GM21786 (cell line): Measurements from ENCODE around the gene DAPK2.
"Not testable (repeated sequence)": the region's sequence is repeated elsewhere in the genome, so short reads cannot be mapped to it uniquely, and the experiment has no call there.

Experiments used
- ATAC-seq: cut with Tn5 transposase; IDR thresholded peaks from one replicate; pipeline ENCODE4 v1.9.1; 2021; ENCODE audit not compliant: unreplicated experiment

The DAPK2 gene

DNA sequence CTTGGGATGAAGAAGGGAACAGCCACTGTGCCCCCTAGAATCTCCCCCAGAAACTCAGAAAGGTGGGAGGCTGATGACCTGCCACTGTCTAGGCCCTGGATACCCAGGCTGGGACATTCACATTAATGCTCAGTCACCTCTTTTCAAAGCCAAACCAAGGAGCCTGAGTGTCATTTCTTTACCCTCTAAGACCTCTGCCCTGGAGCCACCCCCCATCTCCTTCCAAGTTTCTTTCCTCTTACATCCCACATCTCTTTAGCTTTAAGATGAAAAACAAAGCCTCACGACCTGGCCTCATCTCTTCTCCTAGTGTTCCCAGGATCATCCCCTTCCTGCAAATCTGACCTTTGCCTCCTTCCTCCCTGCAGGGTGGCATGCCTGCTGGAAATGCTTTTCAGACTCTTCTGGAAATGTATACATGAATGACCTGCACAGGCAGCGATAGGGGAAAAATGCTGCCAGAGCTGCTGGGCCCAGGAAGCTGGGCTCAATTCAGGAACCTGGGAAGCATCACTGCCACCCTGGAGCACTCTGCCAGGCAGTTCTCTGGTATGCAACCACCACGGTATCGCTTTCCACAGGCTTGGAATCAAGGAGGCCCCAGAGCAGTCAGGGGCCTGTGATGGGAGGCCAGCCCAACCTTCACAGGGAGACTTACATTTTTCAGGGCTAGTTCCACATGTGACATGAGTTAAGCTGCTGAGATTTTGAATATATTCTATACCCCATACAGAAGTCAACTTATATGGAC, 67.6 kb downstream of the DAPK2 start:
- no peak for ATAC-seq

DNA sequence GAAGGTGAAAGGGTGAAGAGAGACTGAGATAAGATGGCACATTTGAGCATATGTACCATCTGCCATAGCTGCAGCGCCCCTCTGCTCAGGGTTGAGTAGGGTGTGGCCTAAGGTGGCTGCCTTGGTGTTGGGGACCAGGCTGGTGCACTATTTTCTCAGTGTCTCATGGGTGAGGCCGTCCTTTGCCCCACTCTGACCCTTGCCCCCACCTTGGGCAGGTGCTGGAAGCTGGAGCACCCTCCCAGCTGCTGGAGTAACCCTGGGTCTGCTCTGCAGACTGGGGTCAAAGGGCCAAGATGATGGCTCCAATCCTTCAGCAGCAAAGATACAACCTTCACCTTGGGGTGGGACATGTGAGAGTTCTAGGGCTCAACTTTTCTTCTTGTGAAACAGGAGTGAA, 69.2 kb downstream of the DAPK2 start:
- no peak for ATAC-seq

DNA sequence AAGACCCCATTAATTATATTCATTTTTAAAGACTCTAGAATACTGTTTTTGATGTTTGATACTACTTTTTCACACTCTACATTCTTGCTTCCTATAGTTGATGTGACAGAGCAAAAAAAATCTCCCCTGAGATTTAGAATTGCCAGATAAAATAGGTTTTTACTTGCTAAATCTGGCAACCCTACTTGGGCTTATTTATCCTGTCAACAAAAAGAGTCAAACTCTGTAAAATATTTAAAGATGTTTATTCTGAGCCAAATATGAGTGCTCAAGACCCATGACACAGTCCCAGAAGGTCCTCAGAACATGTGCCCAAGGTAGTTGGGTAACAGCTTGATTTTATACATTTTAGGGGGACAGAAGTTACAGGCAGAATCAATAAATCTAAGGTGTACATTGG, 72.3 kb downstream of the DAPK2 start:
- ATAC-seq, result no peak

DNA sequence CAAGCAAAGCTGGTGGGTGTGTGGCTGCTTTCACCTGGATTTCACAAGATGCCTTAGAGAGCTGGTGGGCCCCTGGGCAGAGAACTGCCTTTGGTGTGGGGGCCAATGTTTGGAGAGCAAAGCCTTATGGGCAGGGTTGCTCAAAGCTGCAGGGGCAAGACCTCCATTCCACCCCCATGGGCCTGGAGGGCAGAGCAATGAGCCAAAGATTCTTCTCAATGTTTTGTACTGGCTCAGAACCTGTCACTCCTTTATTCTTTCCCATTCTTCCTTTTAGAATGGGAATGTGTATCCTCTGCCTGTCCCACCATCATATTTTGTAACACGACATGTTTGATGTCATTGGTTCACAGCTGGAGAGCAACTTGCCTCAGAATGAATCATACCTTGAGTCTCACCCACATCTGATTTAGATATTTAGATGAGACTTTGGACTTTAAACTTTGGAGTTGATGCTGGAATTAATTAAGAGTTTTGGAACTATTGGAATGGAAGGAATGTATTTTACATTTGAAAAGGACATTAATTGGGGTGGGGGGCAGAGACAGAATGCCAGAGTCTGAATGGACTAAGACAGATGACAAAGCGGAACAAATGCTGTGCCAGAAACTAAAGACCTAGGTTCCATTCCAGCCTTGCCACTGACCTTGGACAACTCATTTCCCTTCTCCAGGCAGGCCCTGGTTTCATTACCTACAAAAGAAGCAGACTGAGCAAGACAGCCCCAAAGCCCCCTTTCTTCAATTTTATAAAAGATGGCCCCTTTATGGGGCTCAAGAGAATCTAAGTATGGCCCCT, 72.9 kb downstream of the DAPK2 start:
- no peak for ATAC-seq

DNA sequence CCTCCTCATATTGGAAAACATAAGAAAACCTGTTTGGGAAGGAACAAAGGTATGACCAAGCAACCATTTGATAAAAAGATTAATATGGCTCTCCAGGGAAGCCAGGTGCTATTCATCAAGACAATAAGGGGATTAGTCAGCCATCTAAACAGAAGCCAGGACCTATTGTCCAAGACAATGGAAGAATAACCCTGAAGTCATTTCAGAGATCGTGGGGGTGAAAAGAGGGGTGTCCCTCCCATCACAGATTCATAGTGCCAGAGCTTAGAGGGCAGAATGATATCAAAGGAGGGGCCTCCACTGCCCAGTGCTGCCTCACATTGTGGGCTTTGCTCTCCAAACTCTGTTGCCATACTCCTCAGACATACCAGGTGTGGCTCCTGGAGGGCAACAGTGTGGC, 73.5 kb downstream of the DAPK2 start:
- no peak for ATAC-seq

DNA sequence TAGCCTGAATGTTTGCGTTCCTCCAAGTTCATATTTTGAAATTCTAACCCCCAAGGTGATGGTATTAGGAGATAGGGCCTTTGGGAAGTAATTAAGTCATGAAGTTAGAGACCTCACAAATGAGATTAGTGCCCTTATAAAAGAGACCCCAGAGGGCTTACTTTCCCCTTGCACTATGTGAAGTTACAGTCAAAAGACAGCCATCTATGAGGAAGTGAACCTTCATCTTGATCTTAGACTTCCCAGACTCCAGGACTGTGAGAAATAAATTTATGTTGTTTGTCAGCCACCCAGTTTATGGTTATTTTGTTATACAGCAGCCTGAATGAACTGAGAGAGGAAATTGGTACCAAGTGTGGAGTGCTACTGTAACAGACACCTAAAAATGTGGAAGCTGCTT, 74.4 kb downstream of the DAPK2 start:
- no peak for ATAC-seq

DNA sequence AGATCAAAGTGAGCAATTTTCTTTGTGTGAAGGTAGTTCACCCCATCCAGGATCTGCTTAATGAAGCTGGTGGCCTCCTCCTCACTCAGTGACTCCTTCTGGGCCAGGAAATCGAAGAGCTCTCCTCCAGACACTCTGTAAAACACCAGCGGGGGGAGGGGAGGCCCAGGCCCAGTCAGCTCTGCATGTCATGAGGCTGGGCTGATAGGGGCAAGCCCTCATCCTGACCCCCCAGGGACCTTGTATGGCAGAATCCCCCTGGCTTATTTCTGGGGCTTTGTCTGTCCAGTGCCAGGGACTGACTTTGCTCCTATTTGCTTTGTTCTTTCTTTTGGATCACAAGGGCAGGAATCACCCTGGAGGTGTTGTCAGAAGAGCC, 74.9 kb downstream of the DAPK2 start:
- ATAC-seq, result peak; percentile 14

DNA sequence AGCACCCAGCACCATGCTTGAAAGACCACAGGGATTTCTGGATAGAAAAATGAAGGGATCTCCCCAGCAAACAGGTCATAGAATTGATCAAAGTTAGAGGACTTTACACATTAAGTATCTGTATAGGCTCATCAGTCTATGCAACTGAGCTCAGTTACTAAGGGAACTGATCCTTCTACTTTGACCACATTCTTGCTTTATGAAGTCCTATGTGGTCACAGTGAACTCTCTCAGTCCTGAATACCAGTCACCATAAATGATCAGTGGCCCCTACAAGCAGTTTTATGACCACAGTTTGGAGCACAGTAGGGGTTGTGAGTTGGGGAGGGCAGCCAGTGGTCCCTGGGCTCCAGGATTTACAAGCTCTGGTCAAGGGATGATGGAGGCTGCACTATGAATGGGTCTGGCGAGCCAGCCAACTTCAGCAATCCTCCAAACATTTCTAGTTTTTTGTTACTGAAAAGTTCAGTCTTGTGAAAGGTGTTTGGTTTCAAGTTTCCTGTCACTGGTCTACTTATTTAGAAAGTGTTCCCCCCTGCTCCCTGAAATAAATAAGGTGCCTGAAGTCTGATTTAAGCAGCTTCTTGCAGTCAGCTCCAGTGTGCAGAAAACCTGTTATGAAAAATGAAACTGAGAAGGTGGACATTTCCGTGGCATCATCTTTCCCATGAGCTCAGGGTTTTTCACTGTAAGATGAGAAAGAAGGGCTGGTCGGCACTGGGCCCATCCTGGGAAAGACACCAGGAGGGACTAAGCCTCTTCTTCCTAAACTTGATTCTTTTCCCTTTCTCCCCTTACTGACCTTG, 75.5 kb downstream of the DAPK2 start:
- ATAC-seq, result peak; percentile 90

DNA sequence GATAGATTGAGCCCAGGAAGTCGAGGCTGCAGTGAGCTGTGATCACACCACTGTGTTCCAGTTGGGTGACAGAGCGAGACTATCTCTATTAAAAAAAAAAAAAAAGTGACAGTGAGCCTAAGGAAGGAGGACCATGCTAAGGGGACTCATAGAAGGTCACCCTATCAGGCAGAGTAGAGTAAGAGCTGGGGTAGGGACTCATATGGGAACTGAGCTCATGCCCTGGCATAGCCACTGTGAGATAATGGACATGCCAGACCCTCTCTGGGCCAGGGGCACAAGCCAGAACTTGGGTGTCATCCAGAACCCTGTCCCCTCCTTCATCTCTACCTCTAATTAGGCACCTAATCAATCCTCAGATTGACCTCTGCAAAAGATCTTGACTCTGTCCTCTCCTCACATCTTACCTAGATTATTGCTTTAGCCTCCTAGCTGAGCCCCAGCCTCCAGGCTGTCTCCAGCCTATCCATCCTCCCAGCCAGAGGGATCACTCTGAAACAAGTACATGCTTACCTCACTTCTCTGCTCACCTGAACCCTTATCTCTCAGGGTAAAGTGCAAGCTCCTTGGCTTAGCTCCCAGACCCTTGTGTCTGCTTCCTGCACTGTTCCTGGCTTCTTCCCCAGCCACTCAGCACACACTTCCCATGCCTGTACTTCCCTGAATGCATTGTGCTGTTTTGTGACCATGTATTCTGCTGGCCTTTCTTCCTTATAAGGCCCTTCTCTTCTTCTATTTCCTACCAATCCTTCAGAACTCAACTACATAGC, 76.4 kb downstream of the DAPK2 start:
- no peak for ATAC-seq

DNA sequence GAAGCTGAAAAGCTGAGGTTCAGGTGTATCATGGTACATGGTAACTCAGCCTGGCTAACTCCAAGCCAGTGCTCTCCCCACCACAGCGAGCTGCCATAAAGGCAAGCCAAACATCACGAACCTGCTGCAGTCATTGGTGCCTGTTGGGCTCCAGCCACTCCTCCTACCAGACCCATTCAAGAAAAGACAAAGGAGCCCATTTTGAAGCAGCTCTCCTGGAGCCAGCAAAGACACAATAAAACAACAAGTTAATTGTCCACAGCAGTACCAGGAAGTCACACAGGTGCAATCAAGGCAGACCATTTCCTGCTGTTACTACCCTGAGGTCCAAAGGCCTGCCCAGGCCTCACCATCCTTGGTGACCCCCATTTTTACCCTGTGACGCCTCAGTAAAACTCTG, 77.6 kb downstream of the DAPK2 start:
- ATAC-seq, result no peak

DNA sequence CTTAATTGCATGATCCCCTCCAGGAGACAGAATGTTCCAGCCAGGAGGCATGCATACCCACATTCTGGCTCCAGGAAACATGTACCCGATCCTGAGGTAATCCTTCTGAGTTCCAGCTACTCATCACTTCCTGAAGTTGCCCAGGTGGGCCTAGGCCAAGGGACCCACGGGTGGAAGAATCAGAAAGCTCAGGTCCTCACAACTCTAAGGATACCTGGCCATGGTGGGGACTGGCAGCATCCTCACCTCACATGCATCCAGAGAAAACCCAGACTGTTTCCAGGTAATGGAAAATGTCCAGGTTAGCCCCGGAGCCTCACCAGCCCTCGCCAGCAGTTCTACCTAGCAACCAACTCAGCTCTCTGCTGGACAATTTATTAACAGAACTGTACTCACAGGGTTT, 78.2 kb downstream of the DAPK2 start:
- no peak for ATAC-seq

DNA sequence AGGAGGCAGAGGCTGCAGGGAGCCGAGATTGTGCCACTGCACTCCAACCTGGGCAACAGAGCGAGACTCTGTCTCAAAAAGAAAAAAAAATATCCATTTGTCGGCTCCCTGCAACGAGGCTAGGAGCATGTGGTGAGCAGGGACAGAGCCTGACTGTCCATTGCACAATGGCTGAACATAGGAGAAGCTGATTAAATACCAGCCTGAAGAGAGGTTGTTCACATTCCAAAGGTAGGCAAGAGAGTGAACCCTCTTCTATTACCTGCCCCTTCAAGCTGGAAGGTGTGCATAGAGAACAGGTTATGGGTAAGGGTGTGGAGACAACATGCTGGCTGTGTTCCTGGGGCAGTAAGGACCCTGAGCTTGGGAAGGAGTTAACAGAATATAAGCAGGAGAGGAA, 78.7 kb downstream of the DAPK2 start:
- ATAC-seq, result no peak

DNA sequence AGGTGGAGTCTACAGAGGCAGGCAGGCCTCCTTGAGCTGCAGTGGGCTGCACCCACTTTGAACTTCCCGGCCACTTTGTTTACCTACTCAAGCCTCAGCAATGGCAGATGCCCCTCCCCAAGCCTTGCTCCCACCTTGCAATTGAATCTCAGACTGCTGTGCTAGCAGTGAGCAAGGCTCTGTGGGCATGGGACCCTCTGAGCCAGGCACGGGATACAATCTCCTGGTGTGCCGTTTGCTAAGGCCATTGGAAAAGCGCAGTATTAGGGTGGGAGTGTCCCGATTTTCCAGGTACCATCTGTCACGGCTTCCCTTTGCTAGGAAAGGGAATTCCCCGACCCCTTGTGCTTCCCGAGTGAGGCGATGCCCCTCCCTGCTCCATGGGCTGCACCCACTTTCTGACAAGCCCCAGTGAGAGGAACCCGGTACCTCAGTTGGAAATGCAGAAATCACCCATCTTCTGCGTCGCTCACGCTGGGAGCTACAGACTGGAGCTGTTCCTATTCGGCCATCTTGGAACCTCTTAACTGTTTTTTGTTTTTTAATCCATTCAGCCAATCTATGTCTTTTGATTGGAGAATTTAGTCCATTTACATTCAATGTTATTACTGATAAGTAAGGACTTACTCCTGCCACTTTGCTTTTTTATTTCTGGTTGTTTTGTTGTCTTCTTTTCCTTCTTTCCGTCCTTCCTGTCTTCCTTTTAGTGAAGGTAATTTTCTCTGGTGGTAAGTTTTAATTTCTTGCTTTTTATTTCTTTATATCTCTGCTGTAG, 83.2 kb downstream of the DAPK2 start:
- not testable (repeated sequence) for ATAC-seq

DNA sequence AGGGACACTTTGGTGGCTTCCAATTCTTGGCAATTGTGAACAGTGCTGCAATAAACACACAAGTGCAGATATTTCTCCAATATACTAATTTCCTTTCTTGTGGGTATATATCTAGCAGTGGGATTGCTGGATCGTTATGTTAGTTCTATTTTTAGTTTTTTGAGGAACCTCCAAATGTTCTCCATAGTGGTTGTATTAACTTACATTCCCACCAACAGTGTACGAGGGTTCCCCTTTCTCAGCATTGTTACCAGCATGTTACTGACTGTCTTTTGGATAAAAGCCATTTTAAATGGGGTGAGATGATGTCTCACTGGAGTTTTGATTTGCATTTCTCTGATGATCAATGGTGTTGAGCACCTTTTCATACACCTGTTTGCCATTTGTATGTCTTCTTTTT, 92.8 kb downstream of the DAPK2 start:
- ATAC-seq, result no peak

DNA sequence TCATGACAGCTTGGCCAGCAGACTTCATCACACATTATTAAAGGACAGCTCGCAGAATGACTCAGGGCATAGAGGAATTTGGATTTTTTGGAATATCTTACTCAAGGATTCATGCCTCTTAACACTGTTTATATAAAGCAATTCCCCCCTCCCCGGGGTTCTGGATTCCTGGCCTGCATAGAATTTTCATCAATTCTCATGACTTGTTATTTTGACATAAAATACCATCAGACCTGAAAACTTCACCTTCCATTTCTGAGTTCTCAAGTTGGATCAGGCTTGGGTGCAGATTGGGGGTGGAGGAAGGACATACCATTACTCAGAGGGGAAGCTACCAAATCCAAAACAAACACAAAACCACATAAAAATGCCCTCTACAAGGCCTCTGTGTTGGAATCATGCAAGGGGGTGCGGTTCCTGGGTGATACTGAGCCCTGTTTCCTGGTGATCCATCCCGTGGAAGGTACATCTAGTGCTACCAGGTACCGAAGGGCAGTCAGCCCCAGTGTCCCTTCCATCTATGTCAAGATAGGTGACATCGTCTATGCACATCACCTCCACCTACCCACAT, 95.3 kb downstream of the DAPK2 start:
- ATAC-seq, result no peak

DNA sequence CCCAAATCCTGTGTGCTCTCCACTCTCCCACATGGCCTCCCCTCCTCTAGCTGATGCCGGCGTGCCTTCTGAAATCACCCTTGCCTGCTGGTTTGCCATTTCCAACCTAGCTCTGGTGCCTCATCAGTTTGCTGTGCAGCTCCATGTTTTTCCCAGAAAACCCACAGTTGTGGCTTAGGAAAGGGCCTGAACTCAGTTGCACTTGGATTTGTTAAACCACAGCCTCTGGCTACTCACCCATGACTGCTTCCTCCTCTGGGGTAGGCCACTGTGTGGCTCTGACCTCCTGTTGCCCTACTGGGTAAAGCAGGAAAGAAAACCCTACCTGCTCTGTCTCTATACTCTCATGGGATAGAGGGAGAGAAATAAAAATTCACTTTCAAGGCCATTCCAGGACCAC, 97.3 kb downstream of the DAPK2 start:
- no peak for ATAC-seq

DNA sequence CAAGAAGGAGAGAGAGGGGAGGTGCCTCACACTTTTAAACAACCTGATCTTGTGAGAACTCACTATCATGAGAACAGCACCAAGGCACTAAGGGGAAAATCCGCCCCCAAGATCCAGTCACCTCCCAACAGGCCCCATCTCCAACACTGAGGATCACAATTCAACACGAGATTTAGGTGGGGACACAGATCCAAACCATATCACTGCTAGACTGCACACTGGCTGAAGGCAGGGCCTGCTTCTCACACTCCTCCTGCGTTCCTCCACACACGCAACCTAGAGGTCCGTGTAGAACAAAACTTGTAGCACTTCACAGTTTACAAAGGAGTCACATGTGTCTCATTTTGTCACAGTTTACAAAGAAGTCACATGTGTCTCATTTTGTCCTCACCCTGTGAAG, 97.8 kb downstream of the DAPK2 start:
- ATAC-seq, result no peak

DNA sequence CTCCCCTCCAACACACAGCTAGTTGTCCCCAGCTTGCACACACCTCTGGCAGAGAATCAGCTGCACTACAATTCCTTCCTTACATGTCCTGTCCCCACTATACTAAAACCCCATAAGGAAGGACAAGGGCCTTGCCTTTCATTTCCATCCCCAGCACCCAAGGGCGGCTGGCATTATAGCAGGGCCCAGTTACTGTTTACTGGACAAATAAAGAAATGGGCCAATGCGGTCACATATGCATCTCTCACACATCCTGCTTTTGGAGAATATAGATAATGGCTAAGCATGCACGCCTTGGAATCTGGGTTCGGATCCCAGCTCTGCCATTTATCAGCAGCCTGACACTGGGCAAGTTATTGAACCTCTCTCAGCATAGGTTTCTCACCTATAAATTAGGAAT, 99.1 kb downstream of the DAPK2 start:
- ATAC-seq, result no peak

DNA sequence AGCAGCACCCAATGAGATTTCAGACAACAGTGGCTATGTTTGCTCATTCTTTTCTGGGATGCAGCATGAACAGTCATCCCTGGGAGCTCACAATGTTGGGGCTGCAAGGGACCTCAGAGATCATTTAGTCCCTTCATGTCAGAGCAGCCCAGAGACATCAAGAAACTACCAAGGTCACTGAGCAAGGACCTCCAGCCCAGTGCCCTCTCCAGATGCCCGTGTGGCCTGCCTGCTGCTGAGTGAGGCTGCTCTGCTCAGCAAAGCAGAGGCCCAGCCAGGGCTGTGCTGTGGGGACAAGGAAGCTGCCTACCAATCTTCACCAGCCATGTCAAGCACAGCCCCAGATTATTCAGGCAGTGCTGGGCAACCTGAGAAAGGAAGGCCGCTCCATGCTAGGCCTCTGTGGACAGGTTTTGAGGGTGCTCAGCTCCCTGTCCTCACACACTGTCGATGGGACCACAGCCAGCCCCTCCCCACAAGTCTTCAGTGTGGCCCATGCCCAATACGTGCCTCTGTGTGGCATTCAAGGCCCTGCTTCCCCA, 99.7 kb downstream of the DAPK2 start:
- no peak for ATAC-seq

DNA sequence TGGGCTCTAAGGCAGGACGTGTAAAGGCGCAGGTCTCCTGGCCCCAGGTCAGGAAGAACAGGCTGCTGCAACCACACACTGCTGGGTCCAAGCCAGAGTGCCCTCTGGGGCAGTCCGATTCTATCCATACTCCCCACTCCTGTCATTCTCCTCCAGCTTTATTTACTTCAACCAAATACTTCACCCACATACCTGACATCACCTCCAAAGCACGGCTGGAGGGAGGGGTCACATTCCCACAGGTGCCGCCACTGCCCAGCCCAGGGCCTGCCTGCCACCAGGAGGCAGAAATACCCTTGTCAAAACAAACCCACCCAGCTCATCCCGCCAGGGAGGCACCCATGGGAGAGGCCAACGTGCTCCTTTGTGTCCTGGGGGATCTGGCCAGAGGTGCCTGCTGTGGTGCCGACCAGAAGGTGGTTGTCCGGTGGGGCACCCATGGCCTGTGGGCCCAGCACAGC, 100.4 kb downstream of the DAPK2 start:
- no peak for ATAC-seq
